ENCODE measurements around the gene CLMP.
"Not testable (repeated sequence)": the region's sequence is repeated elsewhere in the genome, so short reads cannot be mapped to it uniquely, and the experiment has no call there.

The CLMP gene

GRCh38 chr11:123158033-123159003, 36.7 kb downstream of the CLMP start:
- DNase-seq (ENCODE audit: extremely low read depth, low read depth), result no peak
- TF ChIP-seq CTCF (IDR thresholded peaks at IDR 0.05; ENCODE audit: low read depth, low read length), result no peak

- TF ChIP-seq CTCF (IDR thresholded peaks at IDR 0.05; ENCODE audit: low read depth, low read length), result no peak
- DNase-seq (ENCODE audit: extremely low read depth, low read depth), result peak; percentile 66
Measured at GRCh38 chr11:123152951-123153350, 42.1 kb downstream of the CLMP start.

- DNase-seq (ENCODE audit: extremely low read depth, low read depth), result not testable (repeated sequence)
Measured at GRCh38 chr11:123152346-123152745, 42.7 kb downstream of the CLMP start.

DNA sequence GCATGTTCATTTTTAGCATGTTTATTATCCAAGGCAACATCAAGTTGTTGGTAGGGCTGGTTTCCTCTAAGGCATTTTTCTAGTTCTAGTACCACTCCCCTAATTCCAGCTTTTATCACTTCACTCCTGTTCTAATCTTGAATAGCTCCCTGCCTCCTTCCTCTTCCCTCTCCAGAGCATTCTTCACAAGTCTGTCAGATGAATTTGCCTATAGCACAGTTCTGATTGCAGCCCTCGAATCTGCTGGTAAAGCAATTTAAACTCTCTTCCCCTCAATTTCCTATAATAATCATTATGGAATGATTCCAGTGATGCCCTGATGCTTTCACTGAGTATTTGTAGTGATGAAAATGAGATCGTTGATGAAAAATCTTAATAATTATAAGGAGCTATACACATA, 43.3 kb downstream of the CLMP start:
- DNase-seq (ENCODE audit: extremely low read depth, low read depth), result no peak
- no peak for TF ChIP-seq CTCF (IDR thresholded peaks at IDR 0.05; ENCODE audit: low read depth, low read length)

DNA sequence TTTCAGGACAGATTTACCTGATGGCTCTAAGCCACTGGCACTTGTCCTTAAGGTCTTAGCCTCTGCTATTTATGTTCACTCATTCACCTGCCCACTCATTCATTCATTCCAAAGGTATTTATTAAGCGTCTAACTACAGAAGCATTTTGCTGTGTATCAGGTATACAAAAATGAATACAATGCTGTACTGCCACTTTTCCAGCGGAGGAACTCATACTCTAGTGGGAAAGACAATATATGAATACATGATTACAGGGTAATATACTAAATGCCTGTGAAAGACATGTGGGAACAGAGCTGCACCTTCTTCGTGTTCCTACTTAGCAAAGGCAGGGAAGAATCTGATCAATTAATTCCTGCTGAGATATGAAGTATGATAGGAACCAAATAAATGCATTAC, 43.7 kb downstream of the CLMP start:
- DNase-seq (ENCODE audit: extremely low read depth, low read depth), result no peak
- TF ChIP-seq CTCF (IDR thresholded peaks at IDR 0.05; ENCODE audit: low read depth, low read length), result no peak

DNA sequence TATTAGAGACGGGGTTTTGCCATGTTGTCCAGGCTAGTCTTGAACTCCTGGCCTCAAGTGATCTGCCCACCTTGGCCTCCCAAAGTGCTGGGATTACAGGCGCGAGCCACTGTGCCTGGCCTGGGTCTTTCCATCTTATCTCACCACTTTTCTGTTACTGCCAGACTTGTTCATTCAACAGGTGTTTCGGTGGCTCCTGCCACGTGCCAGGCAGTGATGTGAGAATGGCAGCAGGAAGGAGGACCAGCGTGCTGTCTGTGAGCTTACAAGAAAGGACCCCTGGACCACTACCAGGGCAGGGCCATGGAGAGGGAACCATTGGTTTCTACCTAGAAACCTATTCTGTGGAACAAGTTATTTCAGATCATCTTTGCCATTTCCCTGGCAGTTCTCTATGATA, 44.2 kb downstream of the CLMP start:
- no peak for TF ChIP-seq CTCF (IDR thresholded peaks at IDR 0.05; ENCODE audit: low read depth, low read length)
- no peak for DNase-seq (ENCODE audit: extremely low read depth, low read depth)

- no peak for TF ChIP-seq CTCF (IDR thresholded peaks at IDR 0.05; ENCODE audit: low read depth, low read length)
- DNase-seq (ENCODE audit: extremely low read depth, low read depth), result no peak
Measured at GRCh38 chr11:123148965-123149364, 46.1 kb downstream of the CLMP start.

- DNase-seq (ENCODE audit: extremely low read depth, low read depth), result no peak
- no peak for TF ChIP-seq CTCF (IDR thresholded peaks at IDR 0.05; ENCODE audit: low read depth, low read length)
Measured at GRCh38 chr11:123145661-123146060, 49.4 kb downstream of the CLMP start.

Data from AG09319 (cell line).